Testis (tissue), 3 donors: Measurements from ENCODE around the gene ALB. TPM values are rescaled to one million over a fixed set of nuclear protein-coding genes. Genes with fewer than 3 reads are reported as not detected.

Experiments used
- DNase-seq: peaks from one replicate; pipeline ENCODE4 v3.0.0-alpha.2; 2019
- H3K27ac ChIP-seq, 2 donors: fragments of 200-600 bp; sonication (generic); one replicate each; pipeline ENCODE4 v1.5.1; 2019
- H3K27me3 ChIP-seq: fragments of 200-600 bp; sonication (generic); one replicate; pipeline ENCODE4 v1.5.1; 2019
- H3K36me3 ChIP-seq: fragments of 200-600 bp; sonication (generic); one replicate; pipeline ENCODE4 v1.5.1; 2017; ENCODE audit warnings: low read depth; ENCODE audit errors: missing control alignments
- H3K4me1 ChIP-seq: fragments of 200-600 bp; sonication (generic); one replicate; pipeline ENCODE4 v1.5.1; 2019
- H3K4me3 ChIP-seq, 2 donors: fragments of 200-600 bp; sonication (generic); one replicate each; pipeline ENCODE4 v1.5.1; 2017 to 2019
- H3K9me3 ChIP-seq: fragments of 200-600 bp; sonication (generic); one replicate; pipeline ENCODE4 v1.5.1; 2017
- POLR2A ChIP-seq: fragments of 450-650 bp; IDR thresholded peaks from one replicate; pipeline ENCODE4 v1.6.1; 2017; ENCODE audit warnings: antibody characterized with exemption, mild to moderate bottlenecking, moderate library complexity
- WGBS, 2 donors: methylation state at CpG; one replicate each; pipeline ENCODE4 v1.1.5; 2018; 5-methylcytosine and 5-hydroxymethylcytosine counted together
- intact Hi-C: fragments of 100-400 bp; cut with DNase I; formaldehyde crosslinking; loops from one replicate; pipeline ENCODE4 v1.15.1; 2023; ENCODE audit warnings: low total_unique reads
- polyA plus RNA-seq: library from polyadenylated mRNA; stranded (reverse); fragments of 350-450 nt; fragmentation: Illumina TruSeq; extraction: RNeasy Lipid Tissue Mini Kit (QIAGEN cat#74804); gene quantifications from one replicate; pipeline ENCODE4 v1.2.3, GENCODE V29; 2014; ENCODE audit warnings: low read depth, low replicate concordance; ENCODE audit not compliant: insufficient read depth
- total RNA-seq, 2 donors: library from RNA; depleted of rRNA; stranded (reverse); fragments of >200 nt; gene quantifications; one replicate each; pipeline ENCODE4 v1.2.3, GENCODE V29; 2016
- TF ChIP-seq, protein P1 (sequence below), 3 experiments: fragments of 450-650 bp in 2 of 3; fragments of 200-600 bp in 1 of 3; sonication (generic) in 1 of 3; IDR thresholded peaks; one replicate each; pipeline ENCODE4 v1.5.1; 2016 to 2019; ENCODE audit warnings: antibody characterized with exemption in 3 of 3, mild to moderate bottlenecking in 2 of 3, moderate library complexity in 1 of 3

The ALB gene
- total and polyA plus RNA-seq, 3 donors from 2014 or later, result 3.5 to 6.9 (median 5.0) TPM

DNA sequence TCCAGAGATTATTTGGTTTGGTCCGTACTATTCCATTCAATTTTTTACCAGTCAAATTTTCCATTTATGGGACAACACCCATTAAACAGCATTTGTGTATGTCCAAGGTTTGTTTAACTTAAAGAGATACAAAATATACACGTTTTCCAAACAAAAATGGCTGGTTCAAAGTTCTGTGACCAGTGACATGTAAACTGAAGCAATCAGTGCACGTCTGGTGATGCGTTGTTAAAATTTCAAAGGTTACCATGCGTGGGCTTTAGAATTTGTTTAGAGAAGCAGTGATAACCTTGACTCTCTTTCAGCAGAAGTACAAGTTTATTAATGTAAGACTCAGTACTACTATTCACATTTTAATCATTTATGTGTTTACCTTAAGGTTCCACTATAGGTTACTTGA lies 25.2 kb upstream of the ALB start:
- no peaks in the 10 kb centered on the region for H3K27me3 ChIP-seq
- intact Hi-C loops, result no loop called here
- H3K4me1 ChIP-seq, result no peaks in the 10 kb centered on the region
- no peak overlapping the region for H3K27ac ChIP-seq
- H3K4me3 ChIP-seq, result no peak overlapping the region
- 72 to 73% methylated on average over 5 of the region's 5 CpGs for WGBS, 2 donors
- TF ChIP-seq, protein P1, sequence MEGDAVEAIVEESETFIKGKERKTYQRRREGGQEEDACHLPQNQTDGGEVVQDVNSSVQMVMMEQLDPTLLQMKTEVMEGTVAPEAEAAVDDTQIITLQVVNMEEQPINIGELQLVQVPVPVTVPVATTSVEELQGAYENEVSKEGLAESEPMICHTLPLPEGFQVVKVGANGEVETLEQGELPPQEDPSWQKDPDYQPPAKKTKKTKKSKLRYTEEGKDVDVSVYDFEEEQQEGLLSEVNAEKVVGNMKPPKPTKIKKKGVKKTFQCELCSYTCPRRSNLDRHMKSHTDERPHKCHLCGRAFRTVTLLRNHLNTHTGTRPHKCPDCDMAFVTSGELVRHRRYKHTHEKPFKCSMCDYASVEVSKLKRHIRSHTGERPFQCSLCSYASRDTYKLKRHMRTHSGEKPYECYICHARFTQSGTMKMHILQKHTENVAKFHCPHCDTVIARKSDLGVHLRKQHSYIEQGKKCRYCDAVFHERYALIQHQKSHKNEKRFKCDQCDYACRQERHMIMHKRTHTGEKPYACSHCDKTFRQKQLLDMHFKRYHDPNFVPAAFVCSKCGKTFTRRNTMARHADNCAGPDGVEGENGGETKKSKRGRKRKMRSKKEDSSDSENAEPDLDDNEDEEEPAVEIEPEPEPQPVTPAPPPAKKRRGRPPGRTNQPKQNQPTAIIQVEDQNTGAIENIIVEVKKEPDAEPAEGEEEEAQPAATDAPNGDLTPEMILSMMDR (IDR thresholded peaks at IDR 0.05), result no peak
- no peak for TF ChIP-seq POLR2A
- no peaks in the 10 kb centered on the region for H3K36me3 ChIP-seq
- no peaks in the 10 kb centered on the region for H3K9me3 ChIP-seq
- DNase-seq, result no peak

DNA sequence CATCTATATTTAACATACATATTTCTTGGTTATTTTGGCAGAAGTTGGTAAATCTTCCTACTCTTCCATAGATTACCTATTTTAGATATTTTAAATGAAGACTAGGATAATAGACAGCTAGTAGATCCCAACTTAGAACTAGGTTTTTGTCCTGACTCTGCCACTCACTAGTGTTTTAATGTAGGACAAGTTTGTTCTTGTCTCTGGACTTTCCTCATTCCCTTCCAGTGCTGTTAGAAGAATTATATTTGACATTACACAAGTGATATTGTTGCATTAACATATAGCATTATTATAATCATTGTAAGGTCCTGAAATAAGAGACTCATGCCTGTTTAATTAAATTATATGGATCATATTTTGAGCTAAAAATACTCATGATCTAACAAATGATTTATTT lies 24.1 kb upstream of the ALB start:
- no peak overlapping the region for H3K27ac ChIP-seq
- no peaks in the 10 kb centered on the region for H3K4me1 ChIP-seq
- DNase-seq, result no peak
- intact Hi-C loops, result no loop called here
- no peak for TF ChIP-seq POLR2A
- TF ChIP-seq, protein P1 (IDR thresholded peaks at IDR 0.05), result no peak
- H3K27me3 ChIP-seq, result no peaks in the 10 kb centered on the region
- H3K4me3 ChIP-seq, result no peak overlapping the region
- no peaks in the 10 kb centered on the region for H3K9me3 ChIP-seq
- H3K36me3 ChIP-seq, result no peaks in the 10 kb centered on the region

DNA sequence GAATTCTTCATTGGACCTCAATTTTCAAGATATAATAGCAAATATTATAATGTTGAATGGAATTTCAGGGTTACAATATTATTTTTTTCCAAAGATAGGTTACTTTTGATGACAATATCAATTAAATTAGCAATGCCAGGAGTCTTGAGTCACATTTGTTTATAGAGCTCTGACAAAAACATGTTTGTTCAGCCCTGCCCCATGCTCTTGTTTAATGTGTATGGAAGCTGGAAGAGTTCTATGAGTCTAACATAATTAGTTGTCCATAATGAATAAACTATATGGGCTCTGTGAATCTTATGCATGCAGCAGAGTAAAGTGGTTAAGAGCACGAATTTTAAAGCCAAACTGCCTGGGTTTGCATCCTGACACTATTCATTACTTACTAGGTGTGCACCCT lies 22.9 kb upstream of the ALB start:
- no peak overlapping the region for H3K4me3 ChIP-seq
- H3K27me3 ChIP-seq, result no peaks in the 10 kb centered on the region
- no peaks in the 10 kb centered on the region for H3K4me1 ChIP-seq
- intact Hi-C loops, result no loop called here
- no peaks in the 10 kb centered on the region for H3K9me3 ChIP-seq
- WGBS, 2 donors, result 30 to 61% methylated on average over 1 of the region's 1 CpG
- no peaks in the 10 kb centered on the region for H3K36me3 ChIP-seq
- no peak for DNase-seq
- H3K27ac ChIP-seq, result no peak overlapping the region
- TF ChIP-seq POLR2A, result no peak
- TF ChIP-seq, protein P1 (IDR thresholded peaks at IDR 0.05), result no peak

DNA sequence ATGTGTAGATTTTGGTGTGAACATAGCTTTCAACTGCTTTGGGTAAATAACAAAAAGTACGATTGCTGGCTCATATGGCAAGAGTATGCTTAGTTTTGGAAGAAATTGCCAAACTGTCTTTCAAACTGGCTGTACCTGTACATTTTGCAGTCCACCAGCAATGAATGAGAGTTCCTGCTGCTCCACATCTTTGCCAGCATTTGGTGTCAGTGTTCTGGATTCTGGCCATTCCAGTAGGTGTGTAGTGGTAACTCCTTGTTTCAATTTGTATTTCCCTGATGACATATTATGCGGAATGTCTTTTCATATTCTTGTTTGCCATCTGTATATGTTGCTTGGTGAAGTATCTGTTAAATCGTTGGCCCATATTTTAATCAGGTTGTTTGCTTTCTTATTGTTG lies 20.6 kb upstream of the ALB start:
- Histone ChIP-seq H3K27me3 (no peaks in the 10 kb centered on the region), H3K4me3 (no peak overlapping the region), H3K27ac (no peak overlapping the region), H3K9me3 (no peaks in the 10 kb centered on the region), H3K4me1 (no peaks in the 10 kb centered on the region), H3K36me3 (no peaks in the 10 kb centered on the region)
- intact Hi-C loops, result no loop called here
- TF ChIP-seq, protein P1 (IDR thresholded peaks at IDR 0.05), result no peak
- no peak for DNase-seq
- WGBS, 2 donors, result 84 to 89% methylated on average over 3 of the region's 3 CpGs

DNA sequence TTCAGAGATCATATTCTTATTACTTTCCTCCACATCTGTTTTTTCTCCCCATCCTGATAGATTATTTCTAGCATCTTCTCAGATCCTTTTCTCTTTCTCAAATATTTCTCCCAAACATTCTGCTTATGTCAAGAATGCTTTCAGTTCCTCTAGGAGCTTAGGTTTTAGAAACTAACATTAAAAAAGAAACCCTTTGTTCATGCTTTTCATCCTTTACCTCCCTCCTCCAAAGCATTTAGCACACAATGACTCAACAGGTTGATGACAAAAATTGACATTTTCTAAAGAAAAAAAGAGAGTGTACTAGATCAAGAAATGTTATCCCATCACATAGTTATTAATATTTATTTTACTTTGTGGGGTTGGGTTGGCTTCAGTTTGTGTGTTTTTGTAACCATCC lies 16.5 kb upstream of the ALB start:
- no peak for TF ChIP-seq POLR2A
- TF ChIP-seq, protein P1 (IDR thresholded peaks at IDR 0.05), result no peak

More for the DNA sequence above, 16.5 kb upstream of the ALB start:
- H3K27me3 ChIP-seq, result no peaks in the 10 kb centered on the region
- DNase-seq, result no peak
- H3K4me1 ChIP-seq, result no peaks in the 10 kb centered on the region
- H3K36me3 ChIP-seq, result no peaks in the 10 kb centered on the region
- H3K27ac ChIP-seq, result no peak overlapping the region
- intact Hi-C loops, result no loop called here
- no peaks in the 10 kb centered on the region for H3K9me3 ChIP-seq
- no peak overlapping the region for H3K4me3 ChIP-seq
